NK-92 treated with Interleukin-12 subunit alpha and Interleukin-12 subunit beta, amount 100 ng/mL, for 24 hours (cell line): Measurements from ENCODE around the gene LONRF2.
"Not testable (repeated sequence)": the region's sequence is repeated elsewhere in the genome, so short reads cannot be mapped to it uniquely, and the experiment has no call there.

ENCODE experiments used
- DNase-seq: peaks from one replicate; lab custom pipeline; 2025; lab: John Stamatoyannopoulos, UW

The LONRF2 gene

GRCh38 chr2:100321866-100322820 is at the start of gene LONRF2:
LONRF2 (minus strand) TSS chr2:100322501; CDS start chr2:100322093, 408 bp downstream.
- no peak for DNase-seq

GRCh38 chr2:100367163-100367562 is 44.9 kb upstream of the LONRF2 start:
- no peak for DNase-seq

GRCh38 chr2:100365434-100365833 is 43.1 kb upstream of the LONRF2 start:
- DNase-seq = no peak

- not testable (repeated sequence) for DNase-seq
Observed at GRCh38 chr2:100362269-100362668, 40.0 kb upstream of the LONRF2 start.

GRCh38 chr2:100359576-100359975 is 37.3 kb upstream of the LONRF2 start:
- no peak for DNase-seq

GRCh38 chr2:100358554-100358953 is 36.3 kb upstream of the LONRF2 start:
- DNase-seq = no peak

GRCh38 chr2:100352521-100352920 is 30.2 kb upstream of the LONRF2 start:
- DNase-seq = no peak

- no peak for DNase-seq
Observed at GRCh38 chr2:100350661-100351185, 28.4 kb upstream of the LONRF2 start.

GRCh38 chr2:100345144-100345543 is 22.8 kb upstream of the LONRF2 start:
- not testable (repeated sequence) for DNase-seq

- no peak for DNase-seq
Observed at GRCh38 chr2:100344433-100344832, 22.1 kb upstream of the LONRF2 start.

GRCh38 chr2:100342466-100342865 is 20.2 kb upstream of the LONRF2 start:
- DNase-seq = not testable (repeated sequence)

GRCh38 chr2:100339823-100340222 is 17.5 kb upstream of the LONRF2 start:
- no peak for DNase-seq

GRCh38 chr2:100334929-100335328 is 12.6 kb upstream of the LONRF2 start:
- DNase-seq = no peak

- DNase-seq = no peak
Observed at GRCh38 chr2:100327742-100328141, 5.4 kb upstream of the LONRF2 start.

- DNase-seq = no peak
Observed at GRCh38 chr2:100321179-100321865, 979 bp downstream of the LONRF2 start.

- DNase-seq = no peak
Observed at GRCh38 chr2:100320547-100321178, 1.6 kb downstream of the LONRF2 start.

GRCh38 chr2:100317634-100318033 is 4.7 kb downstream of the LONRF2 start:
- DNase-seq = no peak

- no peak for DNase-seq
Observed at GRCh38 chr2:100309973-100310719, 12.2 kb downstream of the LONRF2 start.

GRCh38 chr2:100309311-100309710 is 13.0 kb downstream of the LONRF2 start:
- DNase-seq = no peak

- no peak for DNase-seq
Observed at GRCh38 chr2:100303744-100304143, 18.6 kb downstream of the LONRF2 start.

GRCh38 chr2:100302585-100302892 is 19.8 kb downstream of the LONRF2 start:
- DNase-seq = no peak
